B cell (primary cell): ENCODE results near the gene RSPH1. TPM values are rescaled to one million over a fixed set of nuclear protein-coding genes. Genes with fewer than 3 reads are reported as not detected.

Source experiments
- ATAC-seq: fragments of 200-7000 bp; cut with Tn5 transposase; one replicate; pipeline ENCODE4 v1.10.0; 2021; ENCODE audit warnings: low read depth, mild to moderate bottlenecking, moderate number of reproducible peaks, moderate library complexity
- CTCF ChIA-PET: fragments of 350-600 bp; sonication (Branson Sonifier 250); formaldehyde crosslinking; loops from one replicate; lab custom pipeline; 2021; ENCODE audit warnings: antibody characterized with exemption, inconsistent platforms; lab: Charles Lee
- POLR2A ChIA-PET: fragments of 350-600 bp; sonication (Branson Sonifier 250); formaldehyde crosslinking; loops from one replicate; lab custom pipeline; 2021; ENCODE audit warnings: antibody characterized with exemption; lab: Charles Lee
- DNase-seq: peaks from one replicate; pipeline ENCODE4 v3.0.0; 2013
- H2AFZ ChIP-seq: 2 replicates; pipeline ENCODE4 v1.6.1; 2012; ENCODE audit warnings: mild to moderate bottlenecking, low read depth, low read length; ENCODE audit not compliant: insufficient read depth, poor library complexity, severe bottlenecking
- H3K27ac ChIP-seq, 2 donors: 1 replicate in 1 of 2; 2 replicates in 1 of 2; pipeline ENCODE4 v1.5.1; 2012 to 2013; ENCODE audit warnings: low read length in 2 of 2, mild to moderate bottlenecking in 2 of 2, moderate library complexity in 1 of 2
- H3K27me3 ChIP-seq, 4 experiments: fragments of 200-600 bp in 1 of 4; sonication (generic) in 1 of 4; replicated peaks in 1 of 4; 1 replicate in 2 of 4; 2 replicates in 2 of 4; pipeline versions ENCODE4 v1.6.1 to v1.7.0; 2013 to 2016; ENCODE audit warnings: low read length in 3 of 4, mild to moderate bottlenecking in 2 of 4, mixed read lengths in 1 of 4, moderate library complexity in 1 of 4; ENCODE audit not compliant: insufficient read depth in 4 of 4, control insufficient read depth in 3 of 4; ENCODE audit errors: control extremely low read depth in 1 of 4
- H3K36me3 ChIP-seq, 2 experiments: replicated peaks in 1 of 2; 1 replicate in 1 of 2; 2 replicates in 1 of 2; pipeline versions ENCODE4 v1.6.1 to v1.7.1; 2013; ENCODE audit warnings: low read length in 1 of 2; ENCODE audit not compliant: insufficient read depth in 2 of 2, control insufficient read depth in 1 of 2; ENCODE audit errors: control extremely low read depth in 1 of 2, extremely low read depth in 1 of 2
- H3K4me1 ChIP-seq, 2 donors: fragments of 200-600 bp in 1 of 2; sonication (generic) in 1 of 2; 1 replicate in 1 of 2; 2 replicates in 1 of 2; pipeline versions ENCODE4 v1.5.1 to v1.6.1; 2013 to 2017; ENCODE audit warnings: low read length in 2 of 2; ENCODE audit not compliant: control insufficient read depth in 2 of 2, insufficient read depth in 2 of 2
- H3K4me2 ChIP-seq: replicated peaks from 2 replicates; pipeline ENCODE3; 2012; ENCODE audit warnings: mild to moderate bottlenecking, low read depth, low read length; ENCODE audit not compliant: poor library complexity, severe bottlenecking
- H3K4me3 ChIP-seq, 5 experiments: fragments of 200-600 bp in 1 of 5; sonication (generic) in 1 of 5; 1 replicate in 3 of 5; 2 replicates in 2 of 5; pipeline versions ENCODE4 v1.5.1 to v1.7.0; 2011 to 2016; ENCODE audit warnings: low read length in 4 of 5, mild to moderate bottlenecking in 4 of 5, low read depth in 2 of 5, control low read depth in 1 of 5, moderate library complexity in 1 of 5; ENCODE audit not compliant: insufficient read depth in 1 of 5; ENCODE audit errors: control extremely low read depth in 1 of 5, extremely low read depth in 1 of 5
- H3K79me2 ChIP-seq: fragments of 200-600 bp; sonication (generic); one replicate; pipeline ENCODE4 v1.6.0; 2016; ENCODE audit warnings: low read length; ENCODE audit not compliant: control insufficient read depth, insufficient read depth
- H3K9ac ChIP-seq: fragments of 200-600 bp; sonication (generic); 2 replicates; pipeline ENCODE4 v1.6.1; 2017; ENCODE audit warnings: mild to moderate bottlenecking, low read length, moderate library complexity
- H3K9me3 ChIP-seq, 3 donors: one replicate each; pipeline versions ENCODE4 v1.6.1 to v1.7.1; 2013; ENCODE audit warnings: low read length in 2 of 3; ENCODE audit not compliant: control insufficient read depth in 2 of 3, insufficient read depth in 1 of 3; ENCODE audit errors: control extremely low read depth in 1 of 3
- H4K20me1 ChIP-seq: 2 replicates; pipeline ENCODE4 v1.6.0; 2012; ENCODE audit warnings: mild to moderate bottlenecking, low read length; ENCODE audit not compliant: insufficient read depth, control insufficient read depth, poor library complexity, severe bottlenecking
- H3K27ac Mint-ChIP-seq: one replicate; pipeline ENCODE4 v1.8.0; 2021; ENCODE audit warnings: mixed read lengths
- H3K27me3 Mint-ChIP-seq: one replicate; pipeline ENCODE4 v1.8.0; 2021; ENCODE audit warnings: mixed read lengths
- H3K4me1 Mint-ChIP-seq: one replicate; pipeline ENCODE4 v1.8.0; 2021; ENCODE audit warnings: mixed read lengths
- H3K4me3 Mint-ChIP-seq: one replicate; pipeline ENCODE4 v1.8.0; 2021; ENCODE audit warnings: mixed read lengths
- H3K9me3 Mint-ChIP-seq: one replicate; pipeline ENCODE4 v1.8.0; 2022; ENCODE audit warnings: mixed read lengths; ENCODE audit not compliant: insufficient read depth
- EZH2 ChIP-seq: IDR thresholded peaks from 2 replicates; pipeline ENCODE4 v1.6.1; 2012; ENCODE audit warnings: borderline replicate concordance, low read depth, mild to moderate bottlenecking, moderate library complexity, low read length; ENCODE audit not compliant: insufficient read depth, poor library complexity, severe bottlenecking
- WGBS: methylation state at CpG from one replicate; pipeline ENCODE4 v1.1.5; 2013; ENCODE audit warnings: missing lambda C conversion rate; ENCODE audit not compliant: insufficient coverage; 5-methylcytosine and 5-hydroxymethylcytosine counted together
- intact Hi-C: fragments of 100-400 bp; cut with micrococcal nuclease; formaldehyde crosslinking; loops from one replicate; pipeline ENCODE4 v1.10.0; 2022
- polyA plus RNA-seq: library from polyadenylated mRNA; depleted of rRNA; stranded (reverse); fragments of >200 nt; gene quantifications from 2 replicates; pipeline ENCODE4 v1.2.3, GENCODE V29; 2012
- total RNA-seq, 2 donors: library from RNA; stranded (reverse); fragments of 120-200 nt in 1 of 2; gene quantifications; 1 replicate in 1 of 2; 2 replicates in 1 of 2; pipeline versions ENCODE4 v1.2.3 to v1.2.4, GENCODE V29; 2013 to 2022
- TF ChIP-seq, protein P1 (sequence below): fragments of 200-600 bp; IDR thresholded peaks from one replicate; pipeline ENCODE4 v1.8.0; 2022; ENCODE audit warnings: antibody characterized with exemption, mild to moderate bottlenecking

Gene RSPH1
- total and polyA plus RNA-seq, 2 donors (not counting 1 experiment from before 2014, with no cell fraction given) = 0.10 to 0.64 TPM

DNA sequence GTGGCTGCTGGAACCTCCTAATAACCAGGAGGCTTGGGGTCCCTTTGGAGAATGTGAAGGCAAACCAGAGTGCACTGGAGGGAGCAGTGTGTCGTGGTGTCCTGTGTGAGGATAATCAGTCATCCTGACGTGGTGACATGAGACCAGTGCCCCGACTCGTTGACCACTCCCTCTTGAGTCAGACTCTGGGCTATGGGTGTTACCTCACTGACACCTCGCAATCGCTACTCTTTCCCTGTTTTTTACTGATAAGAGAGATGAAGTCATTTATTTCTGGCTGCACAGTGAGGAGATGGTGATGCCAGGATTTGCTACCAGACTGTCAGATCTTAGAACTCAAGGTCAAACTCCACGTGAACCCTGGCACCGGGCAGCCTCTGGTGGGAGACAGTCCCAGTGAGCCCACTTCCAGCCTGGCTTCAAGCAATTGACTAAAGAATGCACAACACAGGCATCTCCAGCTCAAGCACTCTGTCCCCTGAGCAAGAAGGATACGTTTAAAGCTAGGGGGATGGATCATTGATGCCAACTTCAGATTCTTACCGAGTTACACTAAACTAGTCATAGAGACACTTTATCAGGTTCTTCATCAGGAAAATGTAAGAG lies 62.0 kb downstream of the RSPH1 start:
- Histone ChIP-seq H3K4me1 (no peaks in the 10 kb centered on the region), H3K9ac (no peak overlapping the region), H3K4me2 (no peak overlapping the region), H3K9me3 (peaks cover 0 to 26% (median 14%) of the 10 kb centered on the region in 3 donors), H3K27ac (no peak overlapping the region), H3K36me3 (no peaks in the 10 kb centered on the region), H4K20me1 (no peaks in the 10 kb centered on the region), H3K79me2 (no peaks in the 10 kb centered on the region), H2AFZ (no peak overlapping the region), H3K4me3 (no peak overlapping the region), H3K27me3 (peaks cover 0 to 29% (median 4%) of the 10 kb centered on the region in 4 experiments)
- H3K27ac Mint-ChIP-seq = no peak overlapping the region
- 92% methylated on average over 8 of the region's 10 CpGs for WGBS
- H3K4me3 Mint-ChIP-seq = no peak overlapping the region
- H3K9me3 Mint-ChIP-seq = peaks cover 14% of the 10 kb centered on the region
- intact Hi-C loops = no loop called here
- no peaks in the 10 kb centered on the region for H3K4me1 Mint-ChIP-seq
- DNase-seq (no peak), ATAC-seq (no peak)
- CTCF ChIA-PET = interaction anchor here (0.6 kb wide), 1 partner anchor 31 kb away, joined by 3 read pairs; no protein-coding TSS in a partner anchor
- POLR2A ChIA-PET = no interaction called here
- peaks cover 51% of the 10 kb centered on the region for H3K27me3 Mint-ChIP-seq
- TF ChIP-seq, protein P1, sequence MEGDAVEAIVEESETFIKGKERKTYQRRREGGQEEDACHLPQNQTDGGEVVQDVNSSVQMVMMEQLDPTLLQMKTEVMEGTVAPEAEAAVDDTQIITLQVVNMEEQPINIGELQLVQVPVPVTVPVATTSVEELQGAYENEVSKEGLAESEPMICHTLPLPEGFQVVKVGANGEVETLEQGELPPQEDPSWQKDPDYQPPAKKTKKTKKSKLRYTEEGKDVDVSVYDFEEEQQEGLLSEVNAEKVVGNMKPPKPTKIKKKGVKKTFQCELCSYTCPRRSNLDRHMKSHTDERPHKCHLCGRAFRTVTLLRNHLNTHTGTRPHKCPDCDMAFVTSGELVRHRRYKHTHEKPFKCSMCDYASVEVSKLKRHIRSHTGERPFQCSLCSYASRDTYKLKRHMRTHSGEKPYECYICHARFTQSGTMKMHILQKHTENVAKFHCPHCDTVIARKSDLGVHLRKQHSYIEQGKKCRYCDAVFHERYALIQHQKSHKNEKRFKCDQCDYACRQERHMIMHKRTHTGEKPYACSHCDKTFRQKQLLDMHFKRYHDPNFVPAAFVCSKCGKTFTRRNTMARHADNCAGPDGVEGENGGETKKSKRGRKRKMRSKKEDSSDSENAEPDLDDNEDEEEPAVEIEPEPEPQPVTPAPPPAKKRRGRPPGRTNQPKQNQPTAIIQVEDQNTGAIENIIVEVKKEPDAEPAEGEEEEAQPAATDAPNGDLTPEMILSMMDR = no peak
- no peak for TF ChIP-seq EZH2

DNA sequence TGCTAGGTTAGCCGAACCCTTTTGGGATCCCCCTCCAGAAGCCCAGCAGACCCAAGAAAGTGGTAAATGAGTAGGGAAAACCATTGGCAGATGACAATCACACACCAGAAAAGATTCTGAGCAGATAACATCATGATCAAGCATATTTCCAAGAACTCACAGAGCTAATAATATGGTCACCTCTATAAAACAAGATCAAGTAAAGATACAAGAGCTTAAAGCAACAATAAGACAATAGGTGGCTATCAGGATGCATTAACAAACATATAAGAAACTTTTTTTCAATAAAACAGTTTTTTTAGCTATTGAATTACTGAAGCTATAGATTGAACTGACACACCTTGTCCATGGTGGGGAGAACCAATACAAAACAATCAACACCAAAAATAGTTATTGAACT lies 63.3 kb downstream of the RSPH1 start:
- POLR2A ChIA-PET = no interaction called here
- H3K27ac ChIP-seq = no peak overlapping the region
- peaks cover 44% of the 10 kb centered on the region for H3K27me3 Mint-ChIP-seq

More for the DNA sequence above, 63.3 kb downstream of the RSPH1 start:
- Histone ChIP-seq H2AFZ (no peak overlapping the region), H3K9me3 (peaks cover 0 to 26% (median 14%) of the 10 kb centered on the region in 3 donors), H3K79me2 (no peaks in the 10 kb centered on the region), H3K4me1 (no peaks in the 10 kb centered on the region), H3K27me3 (peaks cover 0 to 29% (median 4%) of the 10 kb centered on the region in 4 experiments), H3K36me3 (no peaks in the 10 kb centered on the region), H3K9ac (no peak overlapping the region), H3K4me2 (no peak overlapping the region), H4K20me1 (no peaks in the 10 kb centered on the region), H3K4me3 (no peak overlapping the region)
- WGBS = no CpG with 5 or more reads among the region's 1 CpG
- intact Hi-C loops = no loop called here
- CTCF ChIA-PET = no interaction called here
- no peaks in the 10 kb centered on the region for H3K4me1 Mint-ChIP-seq
- no peak for DNase-seq
- no peak for TF ChIP-seq EZH2
- TF ChIP-seq, protein P1 = no peak
- H3K27ac Mint-ChIP-seq = no peak overlapping the region
- no peak overlapping the region for H3K4me3 Mint-ChIP-seq
- H3K9me3 Mint-ChIP-seq = peaks cover 14% of the 10 kb centered on the region
- ATAC-seq = no peak
